GM19463 (cell line): Measurements from ENCODE around the gene CACUL1.
"Not testable (repeated sequence)": the region's sequence is repeated elsewhere in the genome, so short reads cannot be mapped to it uniquely, and the experiment has no call there.

Source experiments
- ATAC-seq: cut with Tn5 transposase; IDR thresholded peaks from one replicate; pipeline ENCODE4 v1.9.1; 2021; ENCODE audit warnings: mild to moderate bottlenecking, moderate library complexity; ENCODE audit not compliant: unreplicated experiment

The CACUL1 gene

GRCh38 chr10:118658168-118658567 lies 96.6 kb downstream of the CACUL1 start:
- not testable (repeated sequence) for ATAC-seq

- not testable (repeated sequence) for ATAC-seq
These were observed 109.5 kb downstream of the CACUL1 start for GRCh38 chr10:118645294-118645693.

GRCh38 chr10:118642228-118642627 lies 112.5 kb downstream of the CACUL1 start:
- no peak for ATAC-seq

DNA sequence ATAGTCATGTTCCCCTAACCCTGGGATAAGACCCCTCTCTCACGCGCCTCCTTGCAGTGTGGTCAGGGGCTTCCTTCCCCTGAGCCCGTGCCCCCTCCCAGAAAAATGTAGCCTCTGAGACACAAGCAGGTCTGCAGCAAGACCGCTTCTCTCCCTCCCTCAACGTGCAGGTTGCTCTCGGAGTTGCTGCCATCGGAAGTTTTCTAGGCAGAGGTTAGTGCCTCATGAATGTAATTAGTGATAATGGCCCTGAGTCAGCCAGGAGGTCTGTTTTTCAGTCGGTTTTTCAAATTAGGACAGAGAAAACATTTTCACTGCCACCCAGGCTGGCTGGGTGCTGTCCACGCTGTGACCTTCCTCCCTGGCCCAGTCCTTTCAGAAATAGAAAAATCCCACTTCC lies 116.1 kb downstream of the CACUL1 start:
- ATAC-seq = no peak

GRCh38 chr10:118635674-118636402 lies 118.9 kb downstream of the CACUL1 start:
- ATAC-seq = no peak

GRCh38 chr10:118633786-118634185 lies 121.0 kb downstream of the CACUL1 start:
- ATAC-seq = no peak

GRCh38 chr10:118629211-118629610 lies 125.6 kb downstream of the CACUL1 start:
- ATAC-seq = no peak

GRCh38 chr10:118628397-118628796 lies 126.4 kb downstream of the CACUL1 start:
- ATAC-seq = no peak

DNA sequence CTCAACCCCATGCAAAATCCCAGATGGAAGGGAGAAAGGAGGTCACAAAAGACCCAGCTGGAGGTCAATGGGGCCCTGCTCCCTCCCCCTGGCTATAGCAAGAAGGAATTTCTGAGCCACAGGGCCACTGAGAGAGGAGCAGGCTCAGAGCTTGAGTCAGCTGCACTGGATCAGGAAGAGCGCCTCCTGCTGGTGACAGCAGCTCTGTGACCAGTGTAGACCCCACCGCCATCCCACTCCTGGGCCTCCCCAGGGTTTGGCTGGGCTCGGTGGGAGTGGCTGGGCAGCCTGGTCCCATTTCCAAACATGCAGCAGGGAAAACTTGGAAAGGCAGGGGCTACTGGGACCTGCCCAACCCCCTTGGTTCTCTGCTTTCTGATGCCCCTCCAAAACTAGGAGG lies 127.8 kb downstream of the CACUL1 start:
- no peak for ATAC-seq
